Measurements from ENCODE around the gene PIEZO1.

- TF ChIP-seq CTCF (IDR thresholded peaks at IDR 0.05) = peak; percentile 91
- TF ChIP-seq EZH2 (IDR thresholded peaks at IDR 0.05; ENCODE audit: borderline replicate concordance, insufficient read depth, low read depth, low read length, poor library complexity, severe bottlenecking) = no peak
These were observed 99.6 kb downstream of the PIEZO1 start for GRCh38 chr16:88685156-88686061.

All from B cell (primary cell).